ENCODE measurements around the gene MAD1L1. TPM values are rescaled to one million over a fixed set of nuclear protein-coding genes. Genes with fewer than 3 reads are reported as not detected.

The MAD1L1 gene
- polyA plus RNA-seq, 2 donors: 18.0 to 24.9 TPM

GRCh38 chr7:2044883-2045471 lies 187.8 kb downstream of the MAD1L1 start:
- Histone ChIP-seq H3K4me3 (ENCODE audit: low read depth in 1 of 2, low read length in 2 of 2) (no peak overlapping the region), H3K27ac (ENCODE audit: low read depth in 2 of 2, low read length in 1 of 2) (no peak overlapping the region), H3K27me3 (ENCODE audit: control insufficient read depth in 1 of 2, insufficient read depth in 2 of 2, low read length in 2 of 2) (no peaks in the 10 kb centered on the region), H3K4me1 (ENCODE audit: control insufficient read depth in 2 of 2, insufficient read depth in 2 of 2, low read length in 1 of 2) (peaks cover 2 to 11% of the 10 kb centered on the region in 2 donors), H3K36me3 (ENCODE audit: control insufficient read depth in 2 of 2, insufficient read depth in 2 of 2, low read length in 1 of 2) (peaks cover 0 to 17% of the 10 kb centered on the region in 2 donors), H3K9me3 (ENCODE audit: control insufficient read depth in 2 of 2, insufficient read depth in 1 of 2, low read depth in 1 of 2, low read length in 1 of 2) (peaks cover 0 to 3% of the 10 kb centered on the region in 2 donors)
- WGBS, 2 donors: 95 to 96% methylated on average over 21 of the region's 21 CpGs

DNA sequence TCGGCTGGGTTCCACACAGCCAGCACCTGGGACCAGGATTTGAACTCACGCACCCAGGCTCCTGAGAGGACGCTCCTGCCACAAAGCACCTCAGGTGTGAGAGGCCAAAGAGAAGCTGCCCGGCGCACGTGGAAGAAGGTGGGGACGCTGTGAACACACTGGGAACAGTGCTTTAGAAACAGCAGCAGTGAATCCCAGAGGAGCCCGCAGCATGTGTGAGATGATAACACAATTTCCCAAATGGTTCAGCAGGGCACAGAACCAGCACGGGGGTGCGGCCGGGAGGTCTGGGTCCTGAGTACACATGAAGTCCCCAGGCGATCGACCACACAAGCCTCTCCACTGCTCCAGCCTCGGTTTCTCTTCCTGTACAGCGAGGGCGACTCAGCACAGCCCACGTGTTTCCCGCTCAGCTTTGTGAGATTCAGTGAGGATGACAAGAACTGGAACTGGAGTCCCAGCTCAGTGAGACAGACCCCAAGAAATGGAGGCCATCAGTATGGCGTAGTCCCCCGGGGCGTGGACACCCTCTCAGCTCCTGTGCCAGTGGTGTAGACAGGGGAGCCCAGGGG lies 188.3 kb downstream of the MAD1L1 start:
- H3K27me3 ChIP-seq (ENCODE audit: control insufficient read depth in 1 of 2, insufficient read depth in 2 of 2, low read length in 2 of 2): no peaks in the 10 kb centered on the region
- H3K9me3 ChIP-seq (ENCODE audit: control insufficient read depth in 2 of 2, insufficient read depth in 1 of 2, low read depth in 1 of 2, low read length in 1 of 2): peaks cover 0 to 3% of the 10 kb centered on the region in 2 donors
- peaks cover 0 to 8% of the 10 kb centered on the region in 2 donors for H3K4me1 ChIP-seq (ENCODE audit: control insufficient read depth in 2 of 2, insufficient read depth in 2 of 2, low read length in 1 of 2)
- H3K4me3 ChIP-seq (ENCODE audit: low read depth in 1 of 2, low read length in 2 of 2): no peak overlapping the region
- 95 to 97% methylated on average over 21 of the region's 21 CpGs for WGBS, 2 donors
- peaks cover 0 to 17% of the 10 kb centered on the region in 2 donors for H3K36me3 ChIP-seq (ENCODE audit: control insufficient read depth in 2 of 2, insufficient read depth in 2 of 2, low read length in 1 of 2)
- no peak overlapping the region for H3K27ac ChIP-seq (ENCODE audit: low read depth in 2 of 2, low read length in 1 of 2)

GRCh38 chr7:2043316-2044039 lies 189.3 kb downstream of the MAD1L1 start:
- Histone ChIP-seq H3K36me3 (ENCODE audit: control insufficient read depth in 2 of 2, insufficient read depth in 2 of 2, low read length in 1 of 2) (peaks cover 0 to 17% of the 10 kb centered on the region in 2 donors), H3K4me1 (ENCODE audit: control insufficient read depth in 2 of 2, insufficient read depth in 2 of 2, low read length in 1 of 2) (peaks cover 0 to 4% of the 10 kb centered on the region in 2 donors), H3K9me3 (ENCODE audit: control insufficient read depth in 2 of 2, insufficient read depth in 1 of 2, low read depth in 1 of 2, low read length in 1 of 2) (peaks cover 0 to 3% of the 10 kb centered on the region in 2 donors), H3K4me3 (ENCODE audit: low read depth in 1 of 2, low read length in 2 of 2) (no peak overlapping the region), H3K27me3 (ENCODE audit: control insufficient read depth in 1 of 2, insufficient read depth in 2 of 2, low read length in 2 of 2) (no peaks in the 10 kb centered on the region), H3K27ac (ENCODE audit: low read depth in 2 of 2, low read length in 1 of 2) (no peak overlapping the region)
- WGBS, 2 donors: 95% methylated on average over 32 of the region's 32 CpGs

DNA sequence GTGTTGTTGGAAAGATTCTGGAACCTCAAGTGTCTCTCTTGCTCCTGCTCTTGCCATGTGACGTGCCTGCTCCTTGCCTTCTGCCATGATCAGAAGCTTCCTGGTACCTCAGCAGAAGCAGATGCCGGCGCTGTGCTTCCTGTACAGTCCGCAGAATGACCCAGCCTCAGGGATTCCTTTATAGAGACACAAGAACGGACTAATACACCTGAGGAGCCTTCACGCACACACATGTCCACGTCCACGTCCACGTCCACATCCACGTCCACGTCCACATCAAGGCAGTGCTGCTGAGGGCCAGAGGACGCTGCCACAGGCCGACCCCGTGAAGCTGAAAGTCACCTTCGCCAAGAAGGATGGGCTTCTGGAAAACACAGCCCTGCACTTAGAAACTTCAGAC lies 190.1 kb downstream of the MAD1L1 start:
- peaks cover 0 to 4% of the 10 kb centered on the region in 2 donors for H3K4me1 ChIP-seq (ENCODE audit: control insufficient read depth in 2 of 2, insufficient read depth in 2 of 2, low read length in 1 of 2)
- H3K27ac ChIP-seq (ENCODE audit: low read depth in 2 of 2, low read length in 1 of 2): no peak overlapping the region
- peaks cover 0 to 16% of the 10 kb centered on the region in 2 donors for H3K36me3 ChIP-seq (ENCODE audit: control insufficient read depth in 2 of 2, insufficient read depth in 2 of 2, low read length in 1 of 2)
- H3K27me3 ChIP-seq (ENCODE audit: control insufficient read depth in 1 of 2, insufficient read depth in 2 of 2, low read length in 2 of 2): no peaks in the 10 kb centered on the region
- peaks cover 0 to 3% of the 10 kb centered on the region in 2 donors for H3K9me3 ChIP-seq (ENCODE audit: control insufficient read depth in 2 of 2, insufficient read depth in 1 of 2, low read depth in 1 of 2, low read length in 1 of 2)
- H3K4me3 ChIP-seq (ENCODE audit: low read depth in 1 of 2, low read length in 2 of 2): no peak overlapping the region
- WGBS, 2 donors: 91 to 96% methylated on average over 15 of the region's 15 CpGs

GRCh38 chr7:2041496-2042367 lies 191.0 kb downstream of the MAD1L1 start:
- Histone ChIP-seq H3K4me3 (ENCODE audit: low read depth in 1 of 2, low read length in 2 of 2) (no peak overlapping the region), H3K4me1 (ENCODE audit: control insufficient read depth in 2 of 2, insufficient read depth in 2 of 2, low read length in 1 of 2) (peaks cover 0 to 8% of the 10 kb centered on the region in 2 donors), H3K27me3 (ENCODE audit: control insufficient read depth in 1 of 2, insufficient read depth in 2 of 2, low read length in 2 of 2) (no peaks in the 10 kb centered on the region), H3K27ac (ENCODE audit: low read depth in 2 of 2, low read length in 1 of 2) (no peak overlapping the region), H3K36me3 (ENCODE audit: control insufficient read depth in 2 of 2, insufficient read depth in 2 of 2, low read length in 1 of 2) (peaks cover 0 to 16% of the 10 kb centered on the region in 2 donors), H3K9me3 (ENCODE audit: control insufficient read depth in 2 of 2, insufficient read depth in 1 of 2, low read depth in 1 of 2, low read length in 1 of 2) (peaks cover 0 to 3% of the 10 kb centered on the region in 2 donors)
- WGBS, 2 donors: 96% methylated on average over 26 of the region's 26 CpGs

- H3K4me1 ChIP-seq (ENCODE audit: control insufficient read depth in 2 of 2, insufficient read depth in 2 of 2, low read length in 1 of 2): peaks cover 0 to 8% of the 10 kb centered on the region in 2 donors
- no peak overlapping the region for H3K4me3 ChIP-seq (ENCODE audit: low read depth in 1 of 2, low read length in 2 of 2)
- WGBS, 2 donors: 74 to 81% methylated on average over 6 of the region's 6 CpGs
- H3K27me3 ChIP-seq (ENCODE audit: control insufficient read depth in 1 of 2, insufficient read depth in 2 of 2, low read length in 2 of 2): no peaks in the 10 kb centered on the region
- H3K27ac ChIP-seq (ENCODE audit: low read depth in 2 of 2, low read length in 1 of 2): no peak overlapping the region
- H3K36me3 ChIP-seq (ENCODE audit: control insufficient read depth in 2 of 2, insufficient read depth in 2 of 2, low read length in 1 of 2): peaks cover 0 to 16% of the 10 kb centered on the region in 2 donors
- peaks cover 0 to 3% of the 10 kb centered on the region in 2 donors for H3K9me3 ChIP-seq (ENCODE audit: control insufficient read depth in 2 of 2, insufficient read depth in 1 of 2, low read depth in 1 of 2, low read length in 1 of 2)
Measured at GRCh38 chr7:2040893-2041270, 191.9 kb downstream of the MAD1L1 start.

DNA sequence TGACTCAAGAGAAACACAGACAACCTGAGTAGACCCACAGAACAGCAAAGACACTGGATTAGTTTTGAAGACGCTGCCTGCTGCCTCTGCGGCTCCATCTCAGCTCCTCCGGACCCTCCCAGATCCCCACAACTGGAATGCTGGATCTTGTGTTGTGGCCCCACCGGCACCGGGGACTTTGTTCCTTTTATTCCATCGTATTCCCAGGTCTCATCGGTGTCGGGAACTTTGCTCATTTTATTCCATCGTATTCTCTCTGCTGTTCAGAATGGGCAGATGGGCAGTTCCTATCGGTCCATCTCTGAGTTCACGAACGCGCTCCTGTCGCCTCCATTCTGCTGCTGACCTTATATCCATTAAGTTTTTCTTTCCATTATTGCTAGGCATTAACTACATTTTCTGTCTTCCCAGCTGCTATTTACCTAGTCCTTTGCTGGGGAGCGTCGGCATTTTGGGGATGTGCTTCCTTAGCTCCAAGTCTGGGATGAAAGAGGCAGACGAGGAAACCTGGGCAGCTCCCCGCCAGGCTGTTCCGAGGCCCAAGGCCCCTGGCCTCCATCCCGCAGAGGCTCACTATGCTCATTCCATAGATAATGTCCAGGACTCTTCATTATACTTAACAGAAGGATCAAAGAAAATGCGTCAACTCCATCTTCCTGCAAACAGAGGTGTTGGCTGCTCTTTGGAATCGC lies 192.4 kb downstream of the MAD1L1 start:
- H3K27ac ChIP-seq (ENCODE audit: low read depth in 2 of 2, low read length in 1 of 2): no peak overlapping the region
- H3K4me1 ChIP-seq (ENCODE audit: control insufficient read depth in 2 of 2, insufficient read depth in 2 of 2, low read length in 1 of 2): peaks cover 0 to 8% of the 10 kb centered on the region in 2 donors
- 96 to 98% methylated on average over 22 of the region's 22 CpGs for WGBS, 2 donors
- peaks cover 0 to 16% of the 10 kb centered on the region in 2 donors for H3K36me3 ChIP-seq (ENCODE audit: control insufficient read depth in 2 of 2, insufficient read depth in 2 of 2, low read length in 1 of 2)
- H3K27me3 ChIP-seq (ENCODE audit: control insufficient read depth in 1 of 2, insufficient read depth in 2 of 2, low read length in 2 of 2): no peaks in the 10 kb centered on the region
- peaks cover 0 to 3% of the 10 kb centered on the region in 2 donors for H3K9me3 ChIP-seq (ENCODE audit: control insufficient read depth in 2 of 2, insufficient read depth in 1 of 2, low read depth in 1 of 2, low read length in 1 of 2)
- H3K4me3 ChIP-seq (ENCODE audit: low read depth in 1 of 2, low read length in 2 of 2): no peak overlapping the region

GRCh38 chr7:2038931-2039728 lies 193.6 kb downstream of the MAD1L1 start:
- Histone ChIP-seq H3K27ac (ENCODE audit: low read depth in 2 of 2, low read length in 1 of 2) (no peak overlapping the region), H3K4me1 (ENCODE audit: control insufficient read depth in 2 of 2, insufficient read depth in 2 of 2, low read length in 1 of 2) (peaks cover 0 to 8% of the 10 kb centered on the region in 2 donors), H3K27me3 (ENCODE audit: control insufficient read depth in 1 of 2, insufficient read depth in 2 of 2, low read length in 2 of 2) (no peaks in the 10 kb centered on the region), H3K36me3 (ENCODE audit: control insufficient read depth in 2 of 2, insufficient read depth in 2 of 2, low read length in 1 of 2) (peaks cover 0 to 14% of the 10 kb centered on the region in 2 donors), H3K9me3 (ENCODE audit: control insufficient read depth in 2 of 2, insufficient read depth in 1 of 2, low read depth in 1 of 2, low read length in 1 of 2) (peaks cover 0 to 3% of the 10 kb centered on the region in 2 donors), H3K4me3 (ENCODE audit: low read depth in 1 of 2, low read length in 2 of 2) (no peak overlapping the region)
- 73 to 79% methylated on average over 23 of the region's 23 CpGs for WGBS, 2 donors

Data from esophagus (tissue), 2 donors.